CD4-positive, alpha-beta T cell (primary cell): ENCODE data around the gene SMYD3. TPM values are rescaled to one million over a fixed set of nuclear protein-coding genes. Genes with fewer than 3 reads are reported as not detected.

Source experiments
- ATAC-seq: fragments of 200-7000 bp; cut with Tn5 transposase; one replicate; pipeline ENCODE4 v1.10.0; 2022; ENCODE audit warnings: mild to moderate bottlenecking; ENCODE audit not compliant: poor library complexity
- CTCF ChIA-PET: fragments of 350-600 bp; sonication (Branson Sonifier 250); formaldehyde crosslinking; loops from one replicate; lab custom pipeline; 2021; ENCODE audit warnings: antibody characterized with exemption, inconsistent platforms; lab: Charles Lee
- POLR2A ChIA-PET: fragments of 350-600 bp; sonication (Branson Sonifier 250); formaldehyde crosslinking; loops from one replicate; lab custom pipeline; 2021; ENCODE audit warnings: antibody characterized with exemption, inconsistent platforms; lab: Charles Lee
- DNase-seq, 14 experiments: peaks; one replicate each; pipeline ENCODE4 v3.0.0-alpha.2; 2013 to 2020; ENCODE audit warnings: mixed read lengths in 2 of 14
- H3K27ac ChIP-seq, 2 donors: one replicate each; pipeline versions ENCODE4 v1.5.1 to v1.7.0; 2013; ENCODE audit warnings: low read length in 2 of 2, low read depth in 1 of 2, mild to moderate bottlenecking in 1 of 2
- H3K27me3 ChIP-seq, 2 experiments: 1 replicate in 1 of 2; 2 replicates in 1 of 2; pipeline versions ENCODE4 v1.6.1 to v1.7.0; 2013; ENCODE audit warnings: low read length in 2 of 2, control low read depth in 1 of 2, mild to moderate bottlenecking in 1 of 2, moderate library complexity in 1 of 2; ENCODE audit not compliant: insufficient read depth in 2 of 2, control insufficient read depth in 1 of 2
- H3K36me3 ChIP-seq: one replicate; pipeline ENCODE4 v1.6.1; 2013; ENCODE audit warnings: low read length, control low read depth; ENCODE audit not compliant: insufficient read depth
- H3K4me1 ChIP-seq: one replicate; pipeline ENCODE4 v1.6.1; 2013; ENCODE audit warnings: low read length, control low read depth; ENCODE audit not compliant: insufficient read depth
- H3K4me3 ChIP-seq: one replicate; pipeline ENCODE4 v1.5.1; 2013; ENCODE audit warnings: mild to moderate bottlenecking, low read length, moderate library complexity
- H3K9me3 ChIP-seq, 2 experiments: 1 replicate in 1 of 2; 2 replicates in 1 of 2; pipeline versions ENCODE4 v1.6.1 to v1.7.0; 2013; ENCODE audit warnings: low read length in 2 of 2, mild to moderate bottlenecking in 2 of 2, control low read depth in 1 of 2, moderate library complexity in 1 of 2; ENCODE audit not compliant: control insufficient read depth in 1 of 2, insufficient read depth in 1 of 2
- H3K27ac Mint-ChIP-seq: one replicate; pipeline ENCODE4 v1.8.0; 2020; ENCODE audit warnings: mixed read lengths
- H3K27me3 Mint-ChIP-seq: one replicate; pipeline ENCODE4 v1.8.0; 2021; ENCODE audit warnings: mixed read lengths
- H3K36me3 Mint-ChIP-seq: one replicate; pipeline ENCODE4 v1.8.0; 2021; ENCODE audit warnings: low read depth, mixed read lengths
- H3K4me1 Mint-ChIP-seq: one replicate; pipeline ENCODE4 v1.8.0; 2021; ENCODE audit warnings: low read depth, mixed read lengths
- H3K4me3 Mint-ChIP-seq: one replicate; pipeline ENCODE4 v1.8.0; 2020; ENCODE audit warnings: mild to moderate bottlenecking, mixed read lengths
- H3K9me3 Mint-ChIP-seq: one replicate; pipeline ENCODE4 v1.8.0; 2020; ENCODE audit warnings: mixed read lengths
- CTCF ChIP-seq: fragments of 200-600 bp; IDR thresholded peaks from one replicate; pipeline ENCODE4 v1.8.0; 2022; ENCODE audit warnings: antibody characterized with exemption, mild to moderate bottlenecking
- intact Hi-C, 2 experiments: fragments of 100-400 bp; cut with DNase I in 1 of 2; cut with micrococcal nuclease in 1 of 2; formaldehyde crosslinking; loops; one replicate each; pipeline versions ENCODE4 v1.15.1 to v1.9.0; 2023 to 2025; cut with DNase I, micrococcal nuclease
- total RNA-seq, 174 experiments: library from RNA in 2 of 174; stranded (reverse) in 2 of 174; gene quantifications; one replicate each; pipeline ENCODE4 v1.2.3 and lab custom pipeline; 2021 to 2026

SMYD3 gene
- total RNA-seq, 2 experiments from 2014 or later = 18.8 to 19.6 TPM

- H3K4me3 Mint-ChIP-seq = no peak overlapping the region
- Histone ChIP-seq H3K4me3 (no peak overlapping the region), H3K9me3 (no peaks in the 10 kb centered on the region), H3K4me1 (no peaks in the 10 kb centered on the region), H3K27me3 (no peaks in the 10 kb centered on the region), H3K27ac (no peak overlapping the region), H3K36me3 (no peaks in the 10 kb centered on the region)
- H3K9me3 Mint-ChIP-seq = peaks cover 2% of the 10 kb centered on the region
- no peak overlapping the region for H3K27ac Mint-ChIP-seq
- DNase-seq (no peak), ATAC-seq (no peak)
- TF ChIP-seq CTCF = no peak
- ChIA-PET POLR2A (no interaction called here), CTCF (no interaction called here)
- intact Hi-C loops = no loop called here
- H3K36me3 Mint-ChIP-seq = peaks cover 15% of the 10 kb centered on the region
- H3K27me3 Mint-ChIP-seq = no peaks in the 10 kb centered on the region
- H3K4me1 Mint-ChIP-seq = peaks cover 5% of the 10 kb centered on the region
Measured at GRCh38 chr1:246448373-246448772, 58.7 kb downstream of the SMYD3 start.

GRCh38 chr1:246447501-246447900 lies 59.6 kb downstream of the SMYD3 start:
- no peaks in the 10 kb centered on the region for H3K9me3 ChIP-seq
- Mint-ChIP-seq H3K27ac (no peak overlapping the region), H3K27me3 (no peaks in the 10 kb centered on the region), H3K36me3 (peaks cover 22% of the 10 kb centered on the region), H3K4me1 (peaks cover 5% of the 10 kb centered on the region), H3K9me3 (peaks cover 4% of the 10 kb centered on the region), H3K4me3 (no peak overlapping the region)
- no peak overlapping the region for H3K4me3 ChIP-seq
- no peak overlapping the region for H3K27ac ChIP-seq
- ChIA-PET POLR2A (no interaction called here), CTCF (no interaction called here)
- TF ChIP-seq CTCF = no peak
- DNase-seq = no peak
- H3K27me3 ChIP-seq = no peaks in the 10 kb centered on the region
- H3K4me1 ChIP-seq = no peaks in the 10 kb centered on the region
- no peak for ATAC-seq
- intact Hi-C loops = no loop called here
- no peaks in the 10 kb centered on the region for H3K36me3 ChIP-seq

- Mint-ChIP-seq H3K36me3 (peaks cover 34% of the 10 kb centered on the region), H3K9me3 (peaks cover 10% of the 10 kb centered on the region), H3K4me1 (peaks cover 9% of the 10 kb centered on the region), H3K27me3 (no peaks in the 10 kb centered on the region), H3K27ac (no peak overlapping the region), H3K4me3 (no peak overlapping the region)
- no peak overlapping the region for H3K4me3 ChIP-seq
- no peak overlapping the region for H3K27ac ChIP-seq
- ChIA-PET CTCF (no interaction called here), POLR2A (no interaction called here)
- no peak for TF ChIP-seq CTCF
- no peaks in the 10 kb centered on the region for H3K4me1 ChIP-seq
- no peak for ATAC-seq
- DNase-seq = no peak
- H3K9me3 ChIP-seq = peaks cover 0 to 4% of the 10 kb centered on the region in 2 experiments
- H3K36me3 ChIP-seq = no peaks in the 10 kb centered on the region
- intact Hi-C loops = no loop called here
- H3K27me3 ChIP-seq = no peaks in the 10 kb centered on the region
Measured at GRCh38 chr1:246445503-246445902, 61.6 kb downstream of the SMYD3 start.
